ENCODE data around the gene ENTPD5.

DNA sequence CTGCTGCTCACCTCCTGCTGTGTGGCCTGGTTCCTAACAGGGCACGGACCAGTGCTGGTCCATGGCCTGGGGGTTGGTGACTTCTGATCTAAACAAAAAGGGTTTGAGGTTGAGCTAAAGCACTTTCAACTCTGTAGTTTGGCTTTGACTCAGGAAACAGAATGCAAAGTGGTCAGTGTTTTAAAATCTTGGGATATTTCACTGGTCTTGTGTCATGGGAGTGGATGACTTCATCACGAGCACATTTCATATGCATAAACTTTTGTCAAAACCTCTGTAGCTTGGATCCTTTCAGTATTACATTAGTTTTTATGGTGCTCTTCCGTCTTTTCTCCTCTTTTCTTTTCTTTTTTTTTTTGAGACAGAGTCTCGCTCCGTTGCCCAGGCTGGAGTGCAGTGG is 94.8 kb downstream of the ENTPD5 start:
- TF ChIP-seq, protein P1, sequence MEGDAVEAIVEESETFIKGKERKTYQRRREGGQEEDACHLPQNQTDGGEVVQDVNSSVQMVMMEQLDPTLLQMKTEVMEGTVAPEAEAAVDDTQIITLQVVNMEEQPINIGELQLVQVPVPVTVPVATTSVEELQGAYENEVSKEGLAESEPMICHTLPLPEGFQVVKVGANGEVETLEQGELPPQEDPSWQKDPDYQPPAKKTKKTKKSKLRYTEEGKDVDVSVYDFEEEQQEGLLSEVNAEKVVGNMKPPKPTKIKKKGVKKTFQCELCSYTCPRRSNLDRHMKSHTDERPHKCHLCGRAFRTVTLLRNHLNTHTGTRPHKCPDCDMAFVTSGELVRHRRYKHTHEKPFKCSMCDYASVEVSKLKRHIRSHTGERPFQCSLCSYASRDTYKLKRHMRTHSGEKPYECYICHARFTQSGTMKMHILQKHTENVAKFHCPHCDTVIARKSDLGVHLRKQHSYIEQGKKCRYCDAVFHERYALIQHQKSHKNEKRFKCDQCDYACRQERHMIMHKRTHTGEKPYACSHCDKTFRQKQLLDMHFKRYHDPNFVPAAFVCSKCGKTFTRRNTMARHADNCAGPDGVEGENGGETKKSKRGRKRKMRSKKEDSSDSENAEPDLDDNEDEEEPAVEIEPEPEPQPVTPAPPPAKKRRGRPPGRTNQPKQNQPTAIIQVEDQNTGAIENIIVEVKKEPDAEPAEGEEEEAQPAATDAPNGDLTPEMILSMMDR (conservative IDR thresholded peaks at IDR 0.05; ENCODE audit: low read length), result no peak
- no peak for TF ChIP-seq EZH2phosphoT487 (IDR thresholded peaks at IDR 0.05; ENCODE audit: borderline replicate concordance, low read depth, low read length)

Measured in OCI-LY7 (cell line).